Suprapubic skin (tissue), 4 donors: ENCODE data around the gene SPATA13.

Experiments
- EP300 ChIP-seq: sonication (generic); formaldehyde crosslinking; IDR thresholded peaks from one replicate; pipeline ENCODE4 v1.6.1; 2017; ENCODE audit warnings: antibody characterized with exemption
- POLR2A ChIP-seq, 2 donors: fragments of 450-650 bp; IDR thresholded peaks; one replicate each; pipeline ENCODE4 v1.6.1; 2017; ENCODE audit warnings: antibody characterized with exemption in 2 of 2, mild to moderate bottlenecking in 2 of 2, moderate library complexity in 2 of 2
- POLR2AphosphoS5 ChIP-seq, 3 donors: sonication (generic); formaldehyde crosslinking; IDR thresholded peaks; one replicate each; pipeline ENCODE4 v1.6.1; 2017; ENCODE audit warnings: antibody characterized with exemption in 3 of 3
- TF ChIP-seq, protein P1 (sequence below), 2 donors: fragments of 200-600 bp in 1 of 2; fragments of 450-650 bp in 1 of 2; sonication (generic) in 1 of 2; IDR thresholded peaks; one replicate each; pipeline ENCODE4 v1.5.1; 2016 to 2019; ENCODE audit warnings: antibody characterized with exemption in 2 of 2, mild to moderate bottlenecking in 1 of 2, moderate library complexity in 1 of 2

- TF ChIP-seq POLR2A (IDR thresholded peaks at IDR 0.05) (no peak), POLR2AphosphoS5 (IDR thresholded peaks at IDR 0.05) (no peak), EP300 (no peak)
- TF ChIP-seq, protein P1, sequence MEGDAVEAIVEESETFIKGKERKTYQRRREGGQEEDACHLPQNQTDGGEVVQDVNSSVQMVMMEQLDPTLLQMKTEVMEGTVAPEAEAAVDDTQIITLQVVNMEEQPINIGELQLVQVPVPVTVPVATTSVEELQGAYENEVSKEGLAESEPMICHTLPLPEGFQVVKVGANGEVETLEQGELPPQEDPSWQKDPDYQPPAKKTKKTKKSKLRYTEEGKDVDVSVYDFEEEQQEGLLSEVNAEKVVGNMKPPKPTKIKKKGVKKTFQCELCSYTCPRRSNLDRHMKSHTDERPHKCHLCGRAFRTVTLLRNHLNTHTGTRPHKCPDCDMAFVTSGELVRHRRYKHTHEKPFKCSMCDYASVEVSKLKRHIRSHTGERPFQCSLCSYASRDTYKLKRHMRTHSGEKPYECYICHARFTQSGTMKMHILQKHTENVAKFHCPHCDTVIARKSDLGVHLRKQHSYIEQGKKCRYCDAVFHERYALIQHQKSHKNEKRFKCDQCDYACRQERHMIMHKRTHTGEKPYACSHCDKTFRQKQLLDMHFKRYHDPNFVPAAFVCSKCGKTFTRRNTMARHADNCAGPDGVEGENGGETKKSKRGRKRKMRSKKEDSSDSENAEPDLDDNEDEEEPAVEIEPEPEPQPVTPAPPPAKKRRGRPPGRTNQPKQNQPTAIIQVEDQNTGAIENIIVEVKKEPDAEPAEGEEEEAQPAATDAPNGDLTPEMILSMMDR (IDR thresholded peaks at IDR 0.05) = no peak
Observed at GRCh38 chr13:24185591-24186232, 25.2 kb downstream of the SPATA13 start.
